Activated naive CD8-positive, alpha-beta T cell treated with anti-CD3 and anti-CD28 coated beads for 36 hours (primary cell): ENCODE measurements around the gene CDK2AP2. TPM values are rescaled to one million over a fixed set of nuclear protein-coding genes. Genes with fewer than 3 reads are reported as not detected.
"Not testable (repeated sequence)": the region's sequence is repeated elsewhere in the genome, so short reads cannot be mapped to it uniquely, and the experiment has no call there.

Experiments used
- DNase-seq: peaks from one replicate; pipeline ENCODE4 v3.0.0; 2021
- H3K27ac Mint-ChIP-seq: one replicate; pipeline ENCODE4 v1.8.0; 2022; ENCODE audit warnings: mild to moderate bottlenecking, moderate library complexity, mixed read lengths
- H3K27me3 Mint-ChIP-seq: one replicate; pipeline ENCODE4 v1.8.0; 2022; ENCODE audit warnings: mild to moderate bottlenecking, mixed read lengths
- H3K36me3 Mint-ChIP-seq: one replicate; pipeline ENCODE4 v1.8.0; 2021; ENCODE audit warnings: mild to moderate bottlenecking, mixed read lengths
- H3K4me1 Mint-ChIP-seq: one replicate; pipeline ENCODE4 v1.8.0; 2021; ENCODE audit warnings: mixed read lengths
- H3K4me3 Mint-ChIP-seq: one replicate; pipeline ENCODE4 v1.8.0; 2022; ENCODE audit warnings: mild to moderate bottlenecking, moderate library complexity, mixed read lengths
- H3K9me3 Mint-ChIP-seq: one replicate; pipeline ENCODE4 v1.8.0; 2022; ENCODE audit warnings: mixed read lengths
- total RNA-seq, 2 experiments: library from RNA; stranded (reverse); gene quantifications; one replicate each; pipeline ENCODE4 v1.2.3, GENCODE V29; 2021

Gene CDK2AP2
- total RNA-seq: 10 to 100 TPM; 49.7 to 50.5 TPM

- Mint-ChIP-seq H3K4me3 (peak within 1 kb of the TSS; percentile 89), H3K36me3 (peaks cover 9% of the 10 kb centered on the region), H3K27ac (peak within 1 kb of the TSS; percentile 82), H3K4me1 (peaks cover 32% of the 10 kb centered on the region), H3K9me3 (no peaks in the 10 kb centered on the region), H3K27me3 (no peaks in the 10 kb centered on the region)
- DNase-seq: peak; percentile 99
Observed at GRCh38 chr11:67507864-67508485, at the start of gene CDK2AP2. Gene CDK2AP2 (minus strand): TSS chr11:67508162. CDS start chr11:67508082, 80 bp downstream.

- no peak overlapping the region for H3K27ac Mint-ChIP-seq
- peaks cover 2% of the 10 kb centered on the region for H3K9me3 Mint-ChIP-seq
- DNase-seq: no peak
- H3K36me3 Mint-ChIP-seq: peaks cover 1% of the 10 kb centered on the region
- H3K4me1 Mint-ChIP-seq: no peaks in the 10 kb centered on the region
- peaks cover 2% of the 10 kb centered on the region for H3K27me3 Mint-ChIP-seq
- H3K4me3 Mint-ChIP-seq: no peak overlapping the region
Observed at GRCh38 chr11:67556244-67556643, 48.3 kb upstream of the CDK2AP2 start.

GRCh38 chr11:67551697-67552096, 43.7 kb upstream of the CDK2AP2 start:
- H3K4me3 Mint-ChIP-seq, H3K27ac Mint-ChIP-seq, H3K27me3 Mint-ChIP-seq, H3K4me1 Mint-ChIP-seq, H3K9me3 Mint-ChIP-seq, DNase-seq, H3K36me3 Mint-ChIP-seq: not testable (repeated sequence)

- no peaks in the 10 kb centered on the region for H3K36me3 Mint-ChIP-seq
- no peak overlapping the region for H3K27ac Mint-ChIP-seq
- no peaks in the 10 kb centered on the region for H3K27me3 Mint-ChIP-seq
- no peak for DNase-seq
- no peaks in the 10 kb centered on the region for H3K4me1 Mint-ChIP-seq
- peaks cover 8% of the 10 kb centered on the region for H3K9me3 Mint-ChIP-seq
- no peak overlapping the region for H3K4me3 Mint-ChIP-seq
Observed at GRCh38 chr11:67551127-67551526, 43.2 kb upstream of the CDK2AP2 start.

- H3K36me3 Mint-ChIP-seq: no peaks in the 10 kb centered on the region
Observed at GRCh38 chr11:67548555-67549110, 40.7 kb upstream of the CDK2AP2 start.

GRCh38 chr11:67548112-67548511, 40.1 kb upstream of the CDK2AP2 start:
- H3K36me3 Mint-ChIP-seq, H3K27me3 Mint-ChIP-seq, H3K9me3 Mint-ChIP-seq, H3K4me3 Mint-ChIP-seq, DNase-seq, H3K4me1 Mint-ChIP-seq, H3K27ac Mint-ChIP-seq: not testable (repeated sequence)

More at GRCh38 chr11:67548555-67549110, 40.7 kb upstream of the CDK2AP2 start:
- no peak for DNase-seq
- H3K27me3 Mint-ChIP-seq: no peaks in the 10 kb centered on the region
- H3K4me1 Mint-ChIP-seq: no peaks in the 10 kb centered on the region
- peaks cover 8% of the 10 kb centered on the region for H3K9me3 Mint-ChIP-seq
- H3K27ac Mint-ChIP-seq: no peak overlapping the region
- H3K4me3 Mint-ChIP-seq: no peak overlapping the region

- no peaks in the 10 kb centered on the region for H3K4me1 Mint-ChIP-seq
- no peaks in the 10 kb centered on the region for H3K36me3 Mint-ChIP-seq
- no peaks in the 10 kb centered on the region for H3K27me3 Mint-ChIP-seq
- no peak for DNase-seq
- H3K27ac Mint-ChIP-seq: no peak overlapping the region
- H3K9me3 Mint-ChIP-seq: no peaks in the 10 kb centered on the region
- no peak overlapping the region for H3K4me3 Mint-ChIP-seq
Observed at GRCh38 chr11:67545280-67545679, 37.3 kb upstream of the CDK2AP2 start.

- no peaks in the 10 kb centered on the region for H3K27me3 Mint-ChIP-seq
- no peaks in the 10 kb centered on the region for H3K36me3 Mint-ChIP-seq
- no peak for DNase-seq
- H3K9me3 Mint-ChIP-seq: no peaks in the 10 kb centered on the region
- no peak overlapping the region for H3K4me3 Mint-ChIP-seq
- H3K4me1 Mint-ChIP-seq: no peaks in the 10 kb centered on the region
- no peak overlapping the region for H3K27ac Mint-ChIP-seq
Observed at GRCh38 chr11:67544616-67545242, 36.8 kb upstream of the CDK2AP2 start.

GRCh38 chr11:67543585-67543984, 35.6 kb upstream of the CDK2AP2 start:
- Mint-ChIP-seq H3K9me3 (no peaks in the 10 kb centered on the region), H3K4me1 (no peaks in the 10 kb centered on the region), H3K36me3 (no peaks in the 10 kb centered on the region), H3K4me3 (no peak overlapping the region), H3K27ac (no peak overlapping the region), H3K27me3 (no peaks in the 10 kb centered on the region)
- no peak for DNase-seq

GRCh38 chr11:67542971-67543370, 35.0 kb upstream of the CDK2AP2 start:
- Mint-ChIP-seq H3K4me3 (no peak overlapping the region), H3K36me3 (no peaks in the 10 kb centered on the region), H3K27me3 (no peaks in the 10 kb centered on the region), H3K4me1 (no peaks in the 10 kb centered on the region), H3K27ac (no peak overlapping the region), H3K9me3 (no peaks in the 10 kb centered on the region)
- DNase-seq: no peak

- H3K36me3 Mint-ChIP-seq: no peaks in the 10 kb centered on the region
- no peaks in the 10 kb centered on the region for H3K27me3 Mint-ChIP-seq
- H3K4me3 Mint-ChIP-seq: no peak overlapping the region
- no peak for DNase-seq
- no peak overlapping the region for H3K27ac Mint-ChIP-seq
- H3K9me3 Mint-ChIP-seq: no peaks in the 10 kb centered on the region
- no peaks in the 10 kb centered on the region for H3K4me1 Mint-ChIP-seq
Observed at GRCh38 chr11:67542169-67542568, 34.2 kb upstream of the CDK2AP2 start.

GRCh38 chr11:67541198-67541597, 33.2 kb upstream of the CDK2AP2 start:
- Mint-ChIP-seq H3K27me3 (no peaks in the 10 kb centered on the region), H3K4me3 (no peak overlapping the region), H3K9me3 (no peaks in the 10 kb centered on the region), H3K27ac (no peak overlapping the region), H3K36me3 (no peaks in the 10 kb centered on the region), H3K4me1 (no peaks in the 10 kb centered on the region)
- no peak for DNase-seq

GRCh38 chr11:67539550-67539949, 31.6 kb upstream of the CDK2AP2 start:
- Mint-ChIP-seq H3K4me1 (no peaks in the 10 kb centered on the region), H3K4me3 (no peak overlapping the region), H3K36me3 (no peaks in the 10 kb centered on the region), H3K27me3 (no peaks in the 10 kb centered on the region), H3K27ac (no peak overlapping the region), H3K9me3 (peaks cover 1% of the 10 kb centered on the region)
- DNase-seq: no peak

GRCh38 chr11:67538823-67539505, 31.0 kb upstream of the CDK2AP2 start:
- Mint-ChIP-seq H3K27me3 (peaks cover 1% of the 10 kb centered on the region), H3K4me3 (no peak overlapping the region), H3K9me3 (peaks cover 5% of the 10 kb centered on the region), H3K27ac (no peak overlapping the region), H3K4me1 (no peaks in the 10 kb centered on the region), H3K36me3 (no peaks in the 10 kb centered on the region)
- DNase-seq: no peak

- Mint-ChIP-seq H3K27ac (no peak overlapping the region), H3K9me3 (peaks cover 8% of the 10 kb centered on the region), H3K27me3 (peaks cover 5% of the 10 kb centered on the region)
Observed at GRCh38 chr11:67538306-67538705, 30.3 kb upstream of the CDK2AP2 start.

More at GRCh38 chr11:67538306-67538705, 30.3 kb upstream of the CDK2AP2 start:
- Mint-ChIP-seq H3K4me1 (no peaks in the 10 kb centered on the region), H3K4me3 (no peak overlapping the region), H3K36me3 (no peaks in the 10 kb centered on the region)
- DNase-seq: no peak
